ENCODE data around the gene CEP104. TPM values are rescaled to one million over a fixed set of nuclear protein-coding genes. Genes with fewer than 3 reads are reported as not detected.

The CEP104 gene
- total RNA-seq, 1 experiment from 2014 or later: 35.6 TPM

DNA sequence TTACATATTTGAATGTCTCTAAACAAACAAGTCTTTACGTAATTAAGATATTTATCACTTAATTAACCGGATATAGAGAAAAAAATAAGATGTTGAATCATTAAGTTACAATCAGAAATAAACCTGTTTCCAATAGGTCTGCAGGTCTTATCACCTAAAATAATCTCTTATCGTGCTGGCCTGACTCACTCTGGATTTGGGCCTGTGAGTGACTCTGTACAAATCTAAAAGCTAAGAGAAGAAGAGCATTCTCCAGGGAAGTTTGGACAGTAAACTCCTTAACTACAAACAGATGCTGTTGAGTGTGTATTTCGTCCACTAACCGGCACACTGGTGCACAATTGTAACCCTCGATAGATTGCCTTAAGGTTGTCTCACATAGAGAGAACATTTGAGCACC is 25.3 kb downstream of the CEP104 start:
- intact Hi-C loops (cut with micrococcal nuclease; ENCODE audit: unreplicated experiment): no loop called here
- no peaks in the 10 kb centered on the region for H3K4me1 Mint-ChIP-seq (ENCODE audit: low read depth, unreplicated experiment)
- Histone ChIP-seq H3K4me1 (no peaks in the 10 kb centered on the region), H3K4me3 (ENCODE audit: low read depth, low read length) (no peak overlapping the region), H3K9me3 (no peaks in the 10 kb centered on the region), H3K27me3 (replicated peaks; ENCODE audit: control insufficient read depth, insufficient read depth, low read length) (no peaks in the 10 kb centered on the region), H3K36me3 (ENCODE audit: control insufficient read depth, insufficient read depth, low read length) (no peaks in the 10 kb centered on the region)
- peaks cover 13% of the 10 kb centered on the region for H3K36me3 Mint-ChIP-seq (ENCODE audit: insufficient read depth, unreplicated experiment)
- ChIA-PET CTCF (no interaction called here), POLR2A (no interaction called here)
- DNase-seq: no peak
- H3K27ac Mint-ChIP-seq (ENCODE audit: unreplicated experiment): no peak overlapping the region
- H3K4me3 Mint-ChIP-seq (ENCODE audit: unreplicated experiment): no peak overlapping the region
- H3K27me3 Mint-ChIP-seq (ENCODE audit: insufficient read depth, unreplicated experiment): no peaks in the 10 kb centered on the region
- no peaks in the 10 kb centered on the region for H3K9me3 Mint-ChIP-seq (ENCODE audit: unreplicated experiment)
- no TSS peak for BruUV-seq (replicated peaks)
- TF ChIP-seq, protein P1, sequence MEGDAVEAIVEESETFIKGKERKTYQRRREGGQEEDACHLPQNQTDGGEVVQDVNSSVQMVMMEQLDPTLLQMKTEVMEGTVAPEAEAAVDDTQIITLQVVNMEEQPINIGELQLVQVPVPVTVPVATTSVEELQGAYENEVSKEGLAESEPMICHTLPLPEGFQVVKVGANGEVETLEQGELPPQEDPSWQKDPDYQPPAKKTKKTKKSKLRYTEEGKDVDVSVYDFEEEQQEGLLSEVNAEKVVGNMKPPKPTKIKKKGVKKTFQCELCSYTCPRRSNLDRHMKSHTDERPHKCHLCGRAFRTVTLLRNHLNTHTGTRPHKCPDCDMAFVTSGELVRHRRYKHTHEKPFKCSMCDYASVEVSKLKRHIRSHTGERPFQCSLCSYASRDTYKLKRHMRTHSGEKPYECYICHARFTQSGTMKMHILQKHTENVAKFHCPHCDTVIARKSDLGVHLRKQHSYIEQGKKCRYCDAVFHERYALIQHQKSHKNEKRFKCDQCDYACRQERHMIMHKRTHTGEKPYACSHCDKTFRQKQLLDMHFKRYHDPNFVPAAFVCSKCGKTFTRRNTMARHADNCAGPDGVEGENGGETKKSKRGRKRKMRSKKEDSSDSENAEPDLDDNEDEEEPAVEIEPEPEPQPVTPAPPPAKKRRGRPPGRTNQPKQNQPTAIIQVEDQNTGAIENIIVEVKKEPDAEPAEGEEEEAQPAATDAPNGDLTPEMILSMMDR (IDR thresholded peaks at IDR 0.05; ENCODE audit: insufficient read depth in 1 of 2, low read depth in 1 of 2, low read length in 1 of 2, severe bottlenecking in 1 of 2, unreplicated experiment in 1 of 2): no peak

DNA sequence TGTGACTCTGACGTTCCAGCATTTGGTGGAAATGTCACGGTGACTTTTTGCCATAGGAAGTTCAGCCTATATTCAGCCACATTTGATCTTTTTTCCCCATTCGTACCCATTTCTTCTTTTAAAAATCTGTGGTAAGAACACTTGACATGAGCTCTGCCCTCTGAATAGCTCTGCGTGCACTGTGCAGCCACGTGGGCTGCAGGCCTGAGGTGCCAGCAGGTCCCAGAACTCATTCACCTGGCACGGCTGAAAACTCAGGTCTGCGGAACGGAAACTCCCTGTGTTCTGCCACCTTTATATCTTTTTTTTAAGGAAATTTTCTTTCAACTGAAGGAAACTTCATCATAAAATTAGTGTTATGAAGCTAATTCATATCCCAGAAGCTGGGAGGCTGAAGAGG is 28.6 kb downstream of the CEP104 start:
- no peak overlapping the region for H3K4me3 ChIP-seq (ENCODE audit: low read depth, low read length)
- H3K9me3 Mint-ChIP-seq (ENCODE audit: unreplicated experiment): no peaks in the 10 kb centered on the region
- TF ChIP-seq, protein P1 (IDR thresholded peaks at IDR 0.05; ENCODE audit: insufficient read depth in 1 of 2, low read depth in 1 of 2, low read length in 1 of 2, severe bottlenecking in 1 of 2, unreplicated experiment in 1 of 2): no peak
- H3K27me3 Mint-ChIP-seq (ENCODE audit: insufficient read depth, unreplicated experiment): no peaks in the 10 kb centered on the region
- peaks cover 11% of the 10 kb centered on the region for H3K36me3 Mint-ChIP-seq (ENCODE audit: insufficient read depth, unreplicated experiment)
- BruUV-seq (replicated peaks): no TSS peak
- ChIA-PET POLR2A (no interaction called here), CTCF (interaction anchor here (0.8 kb wide), 1 partner anchor 30 kb away, joined by 3 read pairs; no protein-coding TSS in a partner anchor)
- H3K9me3 ChIP-seq: no peaks in the 10 kb centered on the region
- no peak for DNase-seq
- intact Hi-C loops (cut with micrococcal nuclease; ENCODE audit: unreplicated experiment): no loop called here
- no peaks in the 10 kb centered on the region for H3K36me3 ChIP-seq (ENCODE audit: control insufficient read depth, insufficient read depth, low read length)
- H3K27me3 ChIP-seq (replicated peaks; ENCODE audit: control insufficient read depth, insufficient read depth, low read length): no peaks in the 10 kb centered on the region
- no peak overlapping the region for H3K27ac Mint-ChIP-seq (ENCODE audit: unreplicated experiment)
- no peaks in the 10 kb centered on the region for H3K4me1 ChIP-seq
- H3K4me1 Mint-ChIP-seq (ENCODE audit: low read depth, unreplicated experiment): no peaks in the 10 kb centered on the region
- no peak overlapping the region for H3K4me3 Mint-ChIP-seq (ENCODE audit: unreplicated experiment)

DNA sequence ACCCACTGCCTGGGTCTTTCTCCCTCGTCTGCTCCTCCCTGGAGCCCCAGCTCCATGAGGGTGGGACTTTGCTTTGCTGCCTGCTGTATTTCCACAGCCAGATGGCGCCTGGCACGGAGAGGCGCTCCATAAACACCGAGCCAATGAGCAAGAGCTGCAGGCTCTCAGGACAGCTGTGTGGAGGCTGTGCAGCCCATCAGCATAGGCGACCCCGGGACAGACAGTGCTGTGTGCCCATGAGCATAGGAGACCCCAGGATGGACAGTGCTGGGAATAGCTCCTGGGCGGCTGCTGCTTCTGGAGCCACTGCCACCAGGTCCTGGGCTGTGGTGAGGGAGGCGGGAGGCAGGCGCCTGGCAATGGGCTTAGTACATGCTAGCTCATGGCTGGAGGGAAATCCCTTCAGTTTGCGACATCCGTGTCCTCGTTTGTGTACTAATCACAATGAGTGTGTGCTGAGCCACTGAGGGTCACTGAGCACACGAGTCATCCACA is 29.2 kb downstream of the CEP104 start:
- no peak overlapping the region for H3K27ac Mint-ChIP-seq (ENCODE audit: unreplicated experiment)
- TF ChIP-seq, protein P1 (IDR thresholded peaks at IDR 0.05; ENCODE audit: insufficient read depth in 1 of 2, low read depth in 1 of 2, low read length in 1 of 2, severe bottlenecking in 1 of 2, unreplicated experiment in 1 of 2): peak in 1 of 2 experiments; percentile 9

More for the DNA sequence above, 29.2 kb downstream of the CEP104 start:
- DNase-seq: peak in 1 of 2 experiments; percentile 10
- no TSS peak for BruUV-seq (replicated peaks)
- H3K36me3 Mint-ChIP-seq (ENCODE audit: insufficient read depth, unreplicated experiment): peaks cover 11% of the 10 kb centered on the region
- no peaks in the 10 kb centered on the region for H3K4me1 Mint-ChIP-seq (ENCODE audit: low read depth, unreplicated experiment)
- H3K27me3 ChIP-seq (replicated peaks; ENCODE audit: control insufficient read depth, insufficient read depth, low read length): no peaks in the 10 kb centered on the region
- H3K4me1 ChIP-seq: no peaks in the 10 kb centered on the region
- POLR2A ChIA-PET: no interaction called here
- no peak overlapping the region for H3K4me3 Mint-ChIP-seq (ENCODE audit: unreplicated experiment)
- H3K27me3 Mint-ChIP-seq (ENCODE audit: insufficient read depth, unreplicated experiment): no peaks in the 10 kb centered on the region
- H3K36me3 ChIP-seq (ENCODE audit: control insufficient read depth, insufficient read depth, low read length): no peaks in the 10 kb centered on the region
- H3K9me3 ChIP-seq: no peaks in the 10 kb centered on the region
- H3K4me3 ChIP-seq (ENCODE audit: low read depth, low read length): no peak overlapping the region
- H3K9me3 Mint-ChIP-seq (ENCODE audit: unreplicated experiment): no peaks in the 10 kb centered on the region
- CTCF ChIA-PET: interaction anchor here (0.8 kb wide), 1 partner anchor 30 kb away, joined by 3 read pairs; no protein-coding TSS in a partner anchor
- intact Hi-C loops (cut with micrococcal nuclease; ENCODE audit: unreplicated experiment): no loop called here
